DND-41 (cell line): ENCODE measurements around the gene EFHC1.

Experiments used
- ATAC-seq: fragments of 200-7000 bp; cut with Tn5 transposase; 3 replicates; pipeline ENCODE4 v1.9.1; 2021; ENCODE audit warnings: low read depth; ENCODE audit not compliant: insufficient read depth
- DNase-seq: peaks from one replicate; pipeline ENCODE4 v3.0.0-alpha.2; 2020
- H2AFZ ChIP-seq: 2 replicates; pipeline ENCODE4 v1.6.0; 2012; ENCODE audit warnings: low read depth, low read length
- H3K27ac ChIP-seq: 2 replicates; pipeline ENCODE4 v1.5.1; 2012; ENCODE audit warnings: low read length, inconsistent platforms
- H3K27me3 ChIP-seq: fragments of 200-600 bp; sonication (generic); 2 replicates; pipeline ENCODE4 v1.6.0; 2012; ENCODE audit warnings: low read length, mild to moderate bottlenecking, inconsistent platforms; ENCODE audit not compliant: insufficient read depth, poor library complexity
- H3K36me3 ChIP-seq: 2 replicates; pipeline ENCODE4 v1.5.1; 2012; ENCODE audit warnings: low read length, inconsistent platforms; ENCODE audit not compliant: insufficient read depth
- H3K4me1 ChIP-seq: 2 replicates; pipeline ENCODE4 v1.5.1; 2012; ENCODE audit warnings: mild to moderate bottlenecking, low read length; ENCODE audit not compliant: insufficient read depth
- H3K4me2 ChIP-seq: 2 replicates; pipeline ENCODE4 v1.6.0; 2012; ENCODE audit warnings: mild to moderate bottlenecking, moderate library complexity, low read length, inconsistent platforms; ENCODE audit not compliant: insufficient read depth
- H3K4me3 ChIP-seq, 2 experiments: fragments of 200-600 bp in 1 of 2; shearing (Covaris generic) in 1 of 2; 2 replicates each; pipeline ENCODE4 v1.5.1; 2012 to 2016; ENCODE audit warnings: inconsistent platforms in 2 of 2, low read length in 2 of 2, mild to moderate bottlenecking in 2 of 2, low read depth in 1 of 2, moderate library complexity in 1 of 2
- H3K79me2 ChIP-seq: 2 replicates; pipeline ENCODE4 v1.6.0; 2012; ENCODE audit warnings: low read length, inconsistent platforms; ENCODE audit not compliant: insufficient read depth
- H3K9ac ChIP-seq: 2 replicates; pipeline ENCODE4 v1.6.0; 2012; ENCODE audit warnings: low read depth, mild to moderate bottlenecking, inconsistent platforms, low read length, moderate library complexity
- H3K9me3 ChIP-seq: 2 replicates; pipeline ENCODE4 v1.5.1; 2012; ENCODE audit warnings: low read length, moderate library complexity, mild to moderate bottlenecking, inconsistent platforms; ENCODE audit not compliant: insufficient read depth, severe bottlenecking
- H4K20me1 ChIP-seq: 2 replicates; pipeline ENCODE4 v1.6.0; 2012; ENCODE audit warnings: low read length; ENCODE audit not compliant: insufficient read depth
- CTCF ChIP-seq: IDR thresholded peaks from 2 replicates; pipeline ENCODE4 v1.5.1; 2012; ENCODE audit warnings: borderline replicate concordance, low read length, moderate library complexity, mild to moderate bottlenecking; ENCODE audit not compliant: poor library complexity, severe bottlenecking; ENCODE audit errors: extremely low read depth
- EZH2 ChIP-seq: IDR thresholded peaks from 3 replicates; pipeline ENCODE4 v1.6.1; 2012; ENCODE audit warnings: borderline replicate concordance, low read depth, mild to moderate bottlenecking, moderate library complexity, low read length, inconsistent platforms; ENCODE audit not compliant: severe bottlenecking

Gene EFHC1

GRCh38 chr6:52548353-52548713 is 128.2 kb downstream of the EFHC1 start:
- ATAC-seq (no peak), DNase-seq (no peak)
- no peak for TF ChIP-seq EZH2
- TF ChIP-seq CTCF, result no peak
- Histone ChIP-seq H3K36me3 (0 out of 2 replicates have a peak, but pooled peaks cover 3% of the 10 kb centered on the region), H3K4me2 (no peak overlapping the region), H3K9me3 (no peaks in the 10 kb centered on the region), H3K27me3 (no peaks in the 10 kb centered on the region), H3K9ac (no peak overlapping the region), H3K27ac (no peak overlapping the region), H3K79me2 (peaks cover 61% of the 10 kb centered on the region), H4K20me1 (peaks cover 23% of the 10 kb centered on the region; the same call in 1 of the 2 replicates), H3K4me3 (no peak overlapping the region), H3K4me1 (no peaks in the 10 kb centered on the region), H2AFZ (no peak overlapping the region)

DNA sequence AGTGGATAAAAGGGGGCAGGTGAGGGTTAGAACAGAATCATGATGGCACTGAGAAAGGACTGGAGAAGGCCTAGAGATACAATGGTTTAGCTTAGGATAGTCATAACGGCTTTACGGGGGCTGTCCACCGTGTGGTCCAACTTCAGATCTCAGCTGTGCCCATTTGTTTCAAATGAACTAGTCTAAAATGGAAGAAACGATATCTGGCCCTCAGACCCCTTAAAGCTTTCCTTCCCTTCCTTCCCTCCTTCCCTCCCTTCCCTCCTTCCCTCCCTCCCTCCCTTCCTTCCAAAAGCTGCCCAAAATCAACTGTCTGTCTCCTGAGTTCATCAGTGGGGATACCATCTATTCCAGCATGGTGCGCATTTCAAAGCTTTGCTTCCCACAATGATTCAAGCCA is 128.9 kb downstream of the EFHC1 start:
- no peaks in the 10 kb centered on the region for H3K4me1 ChIP-seq
- H3K27ac ChIP-seq, result no peak overlapping the region
- 0 out of 2 replicates have a peak, but pooled peaks cover 3% of the 10 kb centered on the region for H3K36me3 ChIP-seq
- H3K9me3 ChIP-seq, result no peaks in the 10 kb centered on the region
- no peak for DNase-seq
- no peak overlapping the region for H3K4me3 ChIP-seq
- no peak overlapping the region for H3K4me2 ChIP-seq
- no peak overlapping the region for H2AFZ ChIP-seq
- peaks cover 27% of the 10 kb centered on the region; the same call in 1 of the 2 replicates for H4K20me1 ChIP-seq
- no peaks in the 10 kb centered on the region for H3K27me3 ChIP-seq
- ATAC-seq, result no peak
- no peak overlapping the region for H3K9ac ChIP-seq
- peaks cover 64% of the 10 kb centered on the region for H3K79me2 ChIP-seq
- TF ChIP-seq CTCF, result no peak
- TF ChIP-seq EZH2, result no peak

DNA sequence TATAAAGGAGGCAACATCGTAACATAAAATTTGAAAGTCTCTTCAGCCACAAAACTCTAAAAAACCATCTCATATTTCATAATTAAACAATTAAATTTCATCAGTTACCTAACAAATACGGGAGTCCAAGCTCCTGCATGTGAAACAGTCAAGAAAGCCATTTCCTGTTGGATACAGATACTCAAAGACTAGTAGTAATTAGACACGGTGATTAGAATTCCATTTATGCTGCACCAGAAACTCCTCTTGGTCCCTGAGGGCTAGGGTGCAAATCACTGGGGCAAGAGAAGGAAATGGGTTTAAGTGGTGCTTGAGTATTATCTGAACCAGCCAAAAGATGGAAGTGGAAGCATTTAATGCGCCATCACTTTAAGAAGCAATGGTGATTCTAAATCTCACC is 129.3 kb downstream of the EFHC1 start:
- no peak for TF ChIP-seq EZH2
- no peak for TF ChIP-seq CTCF
- H4K20me1 ChIP-seq, result peaks cover 28% of the 10 kb centered on the region; the same call in 1 of the 2 replicates
- H3K9me3 ChIP-seq, result no peaks in the 10 kb centered on the region
- no peaks in the 10 kb centered on the region for H3K27me3 ChIP-seq
- DNase-seq (no peak), ATAC-seq (no peak)
- peaks cover 66% of the 10 kb centered on the region for H3K79me2 ChIP-seq
- H3K4me2 ChIP-seq, result no peak overlapping the region
- H3K4me3 ChIP-seq, result no peak overlapping the region
- no peak overlapping the region for H2AFZ ChIP-seq
- no peak overlapping the region for H3K27ac ChIP-seq
- no peak overlapping the region for H3K9ac ChIP-seq
- 0 out of 2 replicates have a peak, but pooled peaks cover 3% of the 10 kb centered on the region for H3K36me3 ChIP-seq
- no peaks in the 10 kb centered on the region for H3K4me1 ChIP-seq

GRCh38 chr6:52550014-52550575 is 130.0 kb downstream of the EFHC1 start:
- no peak overlapping the region for H3K9ac ChIP-seq
- peaks cover 32% of the 10 kb centered on the region; the same call in 1 of the 2 replicates for H4K20me1 ChIP-seq
- ATAC-seq (no peak), DNase-seq (no peak)
- H3K4me2 ChIP-seq, result no peak overlapping the region
- 0 out of 2 replicates have a peak overlapping the region, but pooled peaks have one; percentile 6 for H3K27ac ChIP-seq
- H2AFZ ChIP-seq, result no peak overlapping the region
- peaks cover 67% of the 10 kb centered on the region for H3K79me2 ChIP-seq
- no peaks in the 10 kb centered on the region for H3K27me3 ChIP-seq
- no peaks in the 10 kb centered on the region for H3K4me1 ChIP-seq
- no peak for TF ChIP-seq CTCF
- TF ChIP-seq EZH2, result no peak
- 0 out of 2 replicates have a peak, but pooled peaks cover 3% of the 10 kb centered on the region for H3K36me3 ChIP-seq
- H3K4me3 ChIP-seq, result no peak overlapping the region
- no peaks in the 10 kb centered on the region for H3K9me3 ChIP-seq
